ENCODE measurements around the gene NCBP2L.
A peak's percentile ranks its signal among the peaks of the same experiment; 100 is the strongest.

The NCBP2L gene

DNA sequence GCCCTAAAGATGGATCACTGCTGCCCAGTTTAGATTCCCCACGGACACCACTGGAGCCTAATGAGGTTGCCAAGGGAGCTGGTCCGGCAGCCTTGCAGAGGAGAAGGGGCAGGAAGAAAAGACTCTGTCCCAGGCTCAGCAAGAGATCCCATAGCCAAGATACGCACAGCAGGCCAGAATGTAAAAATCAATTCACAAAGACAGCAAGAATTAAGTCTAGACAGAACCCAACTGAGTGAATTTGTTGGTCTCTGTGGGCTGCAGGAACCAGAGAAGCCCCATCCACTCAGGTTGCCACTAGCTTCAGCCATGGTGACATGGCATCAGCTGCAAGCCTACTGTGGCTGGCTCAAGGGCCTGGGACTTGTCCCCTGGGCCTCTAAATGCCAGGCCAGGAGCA, 24.8 kb upstream of the NCBP2L start:
- DNase-seq (ENCODE audit: low spot score): no peak

DNA sequence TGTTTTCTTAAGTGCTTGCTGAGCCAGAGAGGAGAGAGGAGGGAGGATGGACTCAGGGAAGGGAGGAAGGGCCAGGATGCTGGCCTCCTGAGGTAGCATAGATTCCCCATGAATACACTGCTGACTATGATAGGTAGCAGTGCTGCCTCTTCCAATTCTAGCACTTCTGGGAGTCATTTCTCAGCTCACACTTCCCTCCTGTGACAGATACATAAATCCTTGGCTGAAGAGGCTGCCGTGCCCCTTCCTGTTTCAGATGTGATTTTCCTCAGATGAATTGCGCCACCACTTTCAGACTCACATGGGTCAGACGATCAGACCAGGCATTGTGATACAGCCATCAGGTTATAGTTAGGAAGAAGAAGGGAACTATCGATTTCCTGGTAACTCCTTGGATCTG, 24.3 kb upstream of the NCBP2L start:
- no peak for DNase-seq (ENCODE audit: low spot score)

DNA sequence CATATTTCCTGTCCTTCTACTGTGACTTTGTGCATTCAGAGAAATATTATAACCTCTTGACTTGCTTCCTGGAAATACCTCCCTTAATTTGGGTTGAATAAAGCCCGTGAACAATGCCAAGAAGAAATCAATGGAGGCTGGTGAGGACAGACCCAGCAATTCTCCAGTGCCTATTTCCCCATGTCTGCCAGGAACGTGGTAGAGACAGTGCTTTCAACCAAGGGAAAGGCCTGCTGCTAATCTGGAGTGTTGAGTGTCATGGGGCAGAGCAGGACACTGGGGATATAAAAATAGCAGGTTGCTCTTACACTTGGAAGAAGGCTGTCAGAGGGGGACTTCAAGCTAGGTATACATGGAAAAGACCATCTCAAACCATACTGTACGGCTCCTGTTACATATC, 21.8 kb upstream of the NCBP2L start:
- no peak for DNase-seq (ENCODE audit: low spot score)

DNA sequence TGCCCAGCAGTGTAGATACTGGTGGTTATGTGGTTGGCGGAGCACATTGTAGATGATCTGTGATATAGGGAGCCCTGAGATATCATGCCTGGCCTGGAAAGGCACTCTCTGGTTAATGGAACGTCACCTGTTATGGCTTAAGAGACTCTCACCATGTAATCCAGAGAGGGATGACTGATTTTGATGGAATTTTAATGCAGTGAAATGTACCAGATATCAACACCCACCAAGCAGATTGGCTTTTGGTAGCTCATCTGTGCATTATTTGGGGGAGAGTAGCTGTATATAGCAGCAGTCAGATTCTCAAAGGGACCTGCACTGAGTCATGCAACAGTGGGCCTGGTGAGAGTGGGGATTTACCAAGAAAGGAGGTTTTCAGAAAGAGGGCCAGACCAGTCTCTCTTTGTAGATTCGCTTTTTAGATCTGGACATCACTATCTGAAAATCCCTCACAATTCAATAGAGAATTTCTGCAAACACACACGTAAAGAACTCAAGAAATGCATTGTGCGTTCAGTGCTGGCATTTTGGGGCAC, 19.2 kb upstream of the NCBP2L start:
- DNase-seq (ENCODE audit: low spot score): no peak

DNA sequence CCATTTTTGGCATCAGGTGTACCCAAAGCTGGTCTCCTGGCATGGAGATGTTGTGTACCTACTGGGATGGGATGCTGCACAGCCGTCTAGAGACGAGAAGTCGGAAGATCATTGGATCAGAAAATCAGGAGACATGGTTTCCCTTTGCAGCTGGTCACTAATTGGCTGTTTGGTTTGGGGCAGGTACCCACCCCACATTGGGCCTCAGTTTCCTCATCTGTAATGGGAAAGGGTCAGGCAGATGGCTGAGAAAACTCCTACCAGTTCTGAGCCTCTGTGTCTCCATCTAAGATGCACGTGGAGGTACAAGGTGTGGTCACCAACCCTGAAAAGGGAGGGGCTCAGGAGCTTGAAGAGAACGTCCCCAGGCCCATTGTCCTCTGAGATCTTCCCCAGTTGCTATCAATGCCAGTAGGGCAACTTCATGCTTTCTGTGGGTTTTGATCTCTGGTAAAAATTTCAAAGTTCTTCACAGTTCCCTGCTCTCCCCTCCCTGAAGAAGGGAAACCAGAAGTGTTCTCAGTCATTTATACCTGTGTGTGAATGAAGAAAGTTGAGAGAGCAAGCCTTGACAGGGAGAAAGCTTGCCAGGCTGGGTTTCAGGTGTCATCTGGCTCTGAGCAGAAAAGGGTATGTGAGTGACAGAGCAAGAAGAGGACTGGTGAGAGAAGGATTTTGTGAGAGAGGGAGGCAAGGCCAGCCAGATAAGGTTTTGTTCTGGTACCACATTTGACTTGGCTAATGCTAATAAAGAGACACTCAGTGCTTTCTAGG, 17.0 kb upstream of the NCBP2L start:
- DNase-seq (ENCODE audit: low spot score): no peak

DNA sequence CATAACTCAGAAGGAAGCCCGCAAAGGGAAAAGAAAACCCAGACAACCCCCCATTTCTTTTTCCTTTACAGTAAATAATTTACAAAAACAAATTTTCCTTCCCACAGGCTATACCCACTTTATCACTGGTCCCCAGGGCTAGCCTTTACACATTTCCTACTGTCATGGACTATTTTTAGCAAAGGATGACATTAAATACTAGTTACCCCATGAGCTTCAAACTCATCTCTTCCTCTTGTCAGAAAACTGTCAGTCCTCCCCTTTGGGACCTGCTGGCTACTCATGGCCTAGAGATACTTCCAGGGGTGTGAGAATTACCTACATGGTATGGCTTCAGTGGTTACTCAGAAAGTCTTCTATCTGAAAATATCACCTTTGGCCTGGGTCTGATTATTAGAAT, 13.9 kb upstream of the NCBP2L start:
- DNase-seq (ENCODE audit: low spot score): no peak

DNA sequence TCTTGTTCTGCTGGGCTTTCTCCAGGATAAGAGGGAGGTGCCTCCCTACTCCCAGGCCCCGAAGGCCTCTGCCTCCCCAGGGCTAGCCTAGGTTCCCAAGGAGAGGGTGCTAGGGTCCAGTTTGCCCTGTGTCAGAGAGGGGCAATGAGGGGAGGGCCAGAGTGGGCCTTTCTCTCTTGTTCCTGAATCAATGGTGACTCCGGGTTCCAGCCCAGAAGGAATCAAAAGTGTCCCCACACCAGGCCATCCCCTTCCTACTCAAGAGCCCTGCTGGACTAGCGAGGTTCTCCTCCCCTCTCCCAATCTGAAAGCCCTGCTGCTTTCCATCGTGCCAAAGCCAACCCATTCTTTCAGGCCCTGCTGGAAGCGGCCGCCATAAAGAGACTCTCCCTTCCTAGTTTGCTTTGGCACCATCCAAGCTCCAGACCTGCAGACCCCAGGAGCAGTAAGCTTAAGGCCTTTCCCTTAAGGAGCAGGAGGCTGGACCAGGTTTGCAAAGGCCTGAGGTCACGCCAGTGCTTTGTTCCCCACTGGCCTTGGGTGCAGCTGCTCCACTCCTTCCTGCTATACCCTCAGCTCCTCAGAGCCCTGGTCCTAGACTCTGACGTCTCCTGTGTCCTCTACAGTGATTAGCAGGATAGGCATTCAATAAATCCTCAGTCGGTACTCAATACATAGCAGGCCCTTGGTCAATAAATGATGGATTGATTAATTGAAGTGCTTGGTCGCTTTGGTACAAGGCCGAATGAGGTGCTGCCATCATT, 12.5 kb upstream of the NCBP2L start:
- no peak for DNase-seq (ENCODE audit: low spot score)

DNA sequence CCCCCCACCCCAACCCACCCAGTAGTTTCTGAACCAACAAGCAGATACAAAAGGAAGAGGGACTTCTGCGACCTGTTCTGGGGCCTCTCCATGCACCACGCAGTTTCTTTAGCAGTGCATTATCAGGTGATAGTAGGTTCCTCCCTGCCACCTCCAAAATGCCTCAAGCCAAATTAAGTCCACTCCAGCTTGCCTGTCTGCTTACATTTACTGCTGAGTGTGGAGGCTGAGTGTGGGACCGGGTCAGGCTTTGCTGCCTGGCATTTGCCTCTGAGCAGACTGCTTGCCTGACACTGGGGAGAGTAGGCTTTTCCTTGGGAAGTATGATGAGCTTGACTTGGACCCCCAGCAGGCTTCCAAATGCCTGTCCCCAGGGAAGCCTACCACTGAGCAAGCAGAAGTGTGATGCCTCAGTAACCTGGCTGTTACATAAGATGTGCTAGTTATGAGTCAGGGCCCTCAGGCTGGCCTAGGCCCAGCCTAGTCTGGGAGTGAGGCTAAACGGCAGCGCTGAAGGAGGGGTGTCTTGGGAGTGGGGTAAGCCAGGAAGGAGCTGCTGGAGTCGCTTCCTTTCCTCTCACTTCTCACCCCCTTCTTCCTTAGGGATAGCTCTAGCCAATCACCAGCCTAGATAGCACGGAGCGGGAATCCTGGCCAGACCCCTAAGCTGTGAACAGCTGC, 10.9 kb upstream of the NCBP2L start:
- no peak for DNase-seq (ENCODE audit: low spot score)

DNA sequence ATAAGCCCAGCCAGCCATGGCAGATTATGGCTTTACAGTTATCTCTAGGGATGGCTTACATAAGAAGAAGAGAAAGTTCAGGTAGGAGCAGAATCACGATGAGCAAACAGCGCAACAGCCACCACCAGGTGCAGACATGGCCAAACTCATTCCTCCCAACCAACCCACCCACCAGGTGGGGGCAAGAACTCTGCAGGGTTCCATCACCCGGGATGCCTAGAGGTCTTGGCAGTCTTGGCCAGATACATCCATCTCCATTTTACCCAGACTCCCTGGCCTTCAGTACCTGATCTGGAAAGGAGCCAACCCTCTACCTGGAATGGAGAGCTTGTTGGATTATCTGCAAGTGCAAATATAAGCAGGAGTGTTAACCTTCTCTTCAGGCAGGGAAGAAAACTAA, 9.5 kb upstream of the NCBP2L start:
- no peak for DNase-seq (ENCODE audit: low spot score)

DNA sequence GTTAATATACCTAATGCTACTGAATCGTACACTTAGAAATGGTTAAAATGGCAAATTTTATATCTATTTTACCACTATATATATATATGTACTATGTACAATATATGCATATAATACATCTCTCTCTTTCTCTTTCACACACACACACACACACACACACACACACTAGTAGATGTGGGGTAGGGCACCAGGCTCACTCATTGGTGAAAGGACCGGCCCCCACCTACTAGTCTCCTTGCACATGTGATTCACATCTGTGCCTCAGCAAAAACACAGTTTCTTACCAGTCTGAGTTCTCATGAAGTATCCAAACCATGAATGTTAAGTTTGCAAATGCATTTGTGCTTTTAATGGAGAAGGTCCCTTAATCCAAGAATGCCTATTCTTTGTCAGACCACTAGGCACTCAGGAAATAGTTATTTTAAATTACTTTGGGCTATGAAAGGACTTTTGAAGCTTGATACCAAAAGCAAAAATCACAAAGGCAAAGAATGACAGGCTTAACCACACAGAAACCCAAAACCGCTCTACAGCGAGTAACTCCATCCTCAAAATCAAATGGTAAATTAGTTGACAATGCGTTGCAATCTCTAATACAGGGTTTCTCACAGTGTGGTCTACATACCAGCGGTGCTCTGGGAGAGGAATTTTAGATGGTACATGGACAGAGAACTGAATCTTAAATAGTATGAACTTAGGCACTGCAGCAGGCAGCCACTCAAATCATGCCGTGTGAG, 7.8 kb upstream of the NCBP2L start:
- DNase-seq (ENCODE audit: low spot score): no peak

DNA sequence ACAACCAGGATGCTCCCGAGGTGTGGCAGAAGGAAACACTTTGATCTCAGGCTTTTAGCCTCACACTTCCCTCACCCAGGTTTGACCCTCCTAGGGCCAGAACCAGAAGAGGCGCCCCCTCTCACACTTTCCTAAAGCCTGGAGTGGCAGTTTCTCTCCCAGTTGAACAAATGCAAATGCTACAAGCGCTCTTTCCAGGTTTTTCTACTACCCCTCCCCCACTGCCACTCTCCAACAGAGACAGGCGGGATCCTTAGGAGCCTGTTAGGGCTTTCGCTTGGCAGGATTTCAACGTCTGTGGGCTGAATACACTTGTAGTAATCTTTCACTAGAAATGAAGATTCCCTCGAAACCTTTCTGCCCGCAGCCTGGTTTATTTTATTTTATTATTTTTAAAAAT, 4.3 kb upstream of the NCBP2L start:
- DNase-seq (ENCODE audit: low spot score): no peak

DNA sequence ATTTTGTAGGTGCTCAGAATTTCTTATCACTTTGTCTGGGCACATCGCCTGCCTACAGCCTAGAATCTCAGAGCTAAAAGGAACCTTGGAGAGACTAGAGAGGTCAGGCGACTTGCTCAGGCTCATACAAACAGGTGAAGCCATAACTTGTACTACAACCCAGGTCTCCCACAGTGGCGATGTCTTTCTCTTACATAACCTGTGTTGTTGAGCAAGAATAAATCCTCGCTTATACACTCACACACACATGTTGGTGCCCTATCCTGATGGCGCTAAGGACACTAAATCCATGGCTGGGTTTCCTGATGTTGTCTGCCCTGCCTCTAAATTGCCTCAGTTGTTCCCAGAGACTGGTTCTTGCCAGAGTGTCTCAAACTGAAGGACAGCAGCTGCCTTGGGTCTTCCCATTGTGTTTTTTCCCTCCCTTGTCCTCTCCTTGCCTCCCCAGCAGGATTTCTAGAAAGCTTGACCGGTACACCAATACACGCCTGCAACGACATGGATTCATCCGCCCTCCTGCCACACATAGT, 3.6 kb upstream of the NCBP2L start:
- DNase-seq (ENCODE audit: low spot score): no peak

DNA sequence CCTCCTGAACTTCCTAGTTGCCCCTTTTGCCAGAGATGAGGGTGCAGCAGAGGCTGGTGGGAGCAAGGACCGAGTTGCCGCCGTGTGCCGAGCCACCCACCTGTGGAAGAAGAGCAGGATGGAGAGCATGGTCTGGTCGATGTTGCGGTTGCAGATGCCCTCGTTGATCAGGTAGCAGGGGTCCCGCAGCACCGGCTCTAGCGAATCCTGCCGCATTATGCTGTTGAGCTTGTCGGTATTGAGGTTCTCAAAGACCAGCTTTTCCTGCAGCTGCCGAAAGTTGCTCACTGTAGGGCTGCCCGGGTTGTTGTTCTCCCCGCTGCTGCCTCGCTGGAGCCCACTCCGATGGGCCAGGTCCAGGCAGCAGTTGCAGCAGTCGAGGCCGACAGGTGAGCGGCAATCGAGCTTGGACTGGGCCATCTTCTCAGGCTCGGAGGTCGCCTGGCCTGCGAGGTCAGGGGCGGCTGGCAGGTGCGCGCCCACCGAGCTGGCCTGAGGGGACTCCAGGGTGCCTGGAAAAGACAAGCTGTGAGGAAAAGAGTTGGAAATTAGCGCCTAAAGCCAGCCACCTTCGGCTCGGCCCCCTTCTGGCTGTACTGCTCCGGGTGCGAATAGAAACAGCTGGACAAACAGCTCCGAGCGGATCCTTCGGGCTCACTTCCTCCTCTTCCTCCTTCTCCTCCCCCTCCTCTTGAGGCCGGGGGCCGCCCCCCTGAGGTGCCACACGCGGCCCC, 2.4 kb upstream of the NCBP2L start:
- DNase-seq (ENCODE audit: low spot score): no peak

DNA sequence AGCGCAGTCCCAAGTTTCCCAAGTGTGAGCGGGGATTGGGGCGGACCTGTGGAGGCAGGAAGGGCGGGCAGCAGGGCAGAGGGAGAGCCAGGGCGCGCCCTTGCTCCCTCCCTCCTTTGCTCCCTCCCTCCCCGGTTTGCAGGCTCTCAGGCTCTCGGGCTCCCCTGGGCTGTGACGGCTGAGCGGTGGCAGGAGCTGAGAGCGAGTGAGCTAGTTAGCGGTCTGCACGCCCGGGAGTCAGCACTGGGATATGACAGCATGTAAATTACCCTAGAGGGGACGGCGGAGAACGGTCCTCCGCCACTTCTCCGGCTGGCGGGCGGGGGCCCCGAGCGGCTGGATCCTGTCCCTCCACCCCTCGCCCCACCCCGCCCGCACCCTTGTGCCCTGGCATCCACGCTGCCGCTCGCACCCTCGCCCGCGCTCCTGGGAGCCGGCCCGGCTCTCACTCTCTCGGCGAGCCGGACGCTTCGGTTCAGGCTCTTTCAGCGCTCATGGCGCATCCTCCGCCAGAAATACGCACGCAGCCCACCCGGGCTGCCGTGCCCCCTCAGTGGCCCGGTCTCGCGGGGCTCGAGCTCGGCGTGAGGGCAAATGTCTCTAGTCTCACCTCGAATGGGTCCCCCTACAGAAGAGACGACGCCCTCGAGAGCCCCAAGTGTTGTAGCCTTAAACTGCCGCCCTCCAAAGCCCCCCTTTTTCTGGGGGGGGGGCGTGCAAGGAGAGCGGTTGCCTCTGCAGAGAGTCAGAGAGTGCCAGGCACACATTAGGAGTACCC, 1.6 kb upstream of the NCBP2L start, which contains the start of gene TSC22D3:
TSC22D3 (minus strand) TSS at position 54 of the 778 bp plus-strand sequence. CDS start 368 bp downstream, outside the sequence.
- peak; percentile 73 for DNase-seq (ENCODE audit: low spot score)

DNA sequence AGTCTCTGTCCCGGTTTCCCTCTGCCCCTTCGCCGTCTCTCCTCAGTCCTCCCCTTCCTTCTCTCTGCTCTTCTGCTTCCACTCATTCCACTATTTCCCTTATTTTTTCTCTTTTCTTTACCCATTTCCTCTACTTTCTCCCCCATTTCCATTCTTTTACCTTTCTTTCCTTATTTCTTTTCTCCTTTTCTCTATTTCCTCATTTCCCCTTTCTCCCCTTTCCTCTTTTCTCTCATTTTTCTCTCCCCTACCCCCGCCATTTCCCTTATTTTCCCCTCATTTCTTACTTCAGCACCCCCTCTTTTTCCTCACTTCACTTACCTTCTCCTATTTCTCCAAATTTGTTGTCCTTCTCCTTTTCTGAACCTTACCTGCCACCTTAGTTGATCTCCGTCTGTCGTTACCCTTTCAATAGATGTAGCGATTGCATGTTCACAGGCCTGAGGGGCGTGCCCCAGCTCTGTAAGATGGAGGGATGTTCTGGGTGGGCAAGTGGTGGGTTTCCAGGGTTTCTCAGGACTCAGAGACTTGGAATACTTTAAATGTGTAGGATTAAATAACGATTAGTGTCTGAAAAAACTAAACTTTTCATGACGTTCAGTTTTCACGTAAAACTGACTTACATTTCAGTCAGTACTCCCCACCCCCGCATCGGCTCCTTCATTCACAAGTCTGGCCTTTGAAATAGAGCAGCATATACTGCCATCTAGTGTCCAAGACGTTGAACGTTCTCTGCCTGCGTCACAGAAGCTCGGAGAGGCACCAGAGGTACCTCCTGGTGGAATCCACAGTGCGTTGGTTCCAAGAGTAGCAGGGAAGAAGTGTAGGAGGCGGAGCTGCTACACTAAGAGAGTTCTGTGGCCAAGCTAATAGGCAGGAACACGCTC, 641 bp upstream of the NCBP2L start:
- peak; percentile 72 for DNase-seq (ENCODE audit: low spot score)

DNA sequence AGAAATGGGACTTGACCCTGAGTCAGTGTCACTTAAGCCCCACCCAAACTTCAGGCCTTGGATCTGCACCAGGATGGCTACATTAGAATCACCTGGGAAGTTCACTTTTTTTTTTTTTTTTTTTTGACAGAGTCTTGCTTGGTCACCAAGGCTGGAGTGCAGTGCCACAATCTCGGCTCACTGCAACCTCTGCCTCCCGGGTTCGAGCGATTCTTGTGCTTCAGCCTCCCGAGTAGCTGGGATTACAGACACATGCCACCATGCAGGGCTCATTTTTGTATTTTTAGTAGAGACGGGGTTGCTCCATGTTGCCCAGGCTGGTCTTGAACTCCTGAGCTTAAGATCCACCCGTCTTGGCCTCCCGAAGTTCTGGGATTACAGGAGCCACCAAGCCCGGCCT, 3.0 kb downstream of the NCBP2L start:
- DNase-seq (ENCODE audit: low spot score): no peak

DNA sequence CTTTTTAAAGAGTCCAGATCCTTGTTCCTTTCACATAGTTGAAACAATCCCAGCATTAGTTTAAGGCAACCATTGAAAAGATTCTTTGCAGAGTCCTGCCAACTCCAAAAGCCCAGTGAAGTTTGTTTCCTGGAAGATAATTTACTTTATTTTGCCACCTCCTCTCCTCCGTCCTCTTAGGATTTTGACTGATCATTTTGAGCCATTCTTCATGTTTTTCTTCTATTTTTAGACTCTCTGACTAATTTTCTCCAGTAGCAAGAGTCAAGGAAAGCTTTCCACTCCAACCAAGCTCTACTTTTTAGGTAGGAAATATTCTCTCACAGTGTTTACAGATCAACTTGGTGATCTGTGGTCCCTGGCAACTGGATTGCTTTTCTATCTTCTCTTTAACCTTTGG, 10.3 kb downstream of the NCBP2L start:
- no peak for DNase-seq (ENCODE audit: low spot score)

DNA sequence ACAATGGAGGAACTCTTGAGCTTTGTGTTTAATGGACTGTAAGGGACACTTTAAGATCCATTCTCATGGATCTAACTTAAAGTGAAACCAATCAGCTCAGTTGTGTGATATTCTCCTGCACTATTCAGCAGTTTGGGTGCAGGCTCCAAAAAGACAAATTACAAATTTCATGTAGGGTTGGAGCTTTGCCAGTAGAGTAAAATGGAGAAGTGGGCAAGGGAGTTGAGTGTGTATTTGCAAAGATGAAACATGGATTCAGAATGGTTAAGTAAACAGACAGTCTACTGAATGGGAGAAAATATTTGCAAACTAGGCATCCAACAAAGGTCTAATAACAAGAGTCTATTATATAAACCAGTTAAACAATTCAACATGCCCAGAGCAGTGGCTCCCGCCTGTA, 26.9 kb downstream of the NCBP2L start:
- DNase-seq (ENCODE audit: low spot score): no peak

DNA sequence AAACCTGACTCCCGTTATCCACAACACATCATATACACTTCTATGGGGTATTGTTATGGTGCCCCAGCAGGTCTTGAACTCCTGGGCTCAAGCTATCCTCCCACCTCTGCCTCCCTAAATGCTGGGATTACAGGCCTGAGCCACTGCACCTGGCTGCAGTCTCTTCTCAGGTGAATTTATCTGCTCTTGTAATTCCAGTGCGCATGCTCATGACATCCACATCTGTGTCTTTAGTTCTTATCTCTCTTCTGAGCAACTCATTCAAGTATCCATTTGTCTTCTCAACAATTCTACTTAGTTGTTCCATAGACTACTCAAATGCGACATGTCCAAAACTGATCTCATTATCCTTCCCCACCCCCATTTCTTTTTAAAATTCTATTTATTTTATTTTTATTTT, 27.6 kb downstream of the NCBP2L start:
- no peak for DNase-seq (ENCODE audit: low spot score)

Data from left forelimb (tissue), 1 donor.